GM18505 (cell line): ENCODE data around the gene ACSL5.
"Not testable (repeated sequence)": the region's sequence is repeated elsewhere in the genome, so short reads cannot be mapped to it uniquely, and the experiment has no call there.

Experiments
- ATAC-seq: cut with Tn5 transposase; IDR thresholded peaks from one replicate; pipeline ENCODE4 v1.9.1; 2021; ENCODE audit not compliant: unreplicated experiment
- POLR2A ChIP-seq: IDR thresholded peaks from 4 replicates; pipeline ENCODE4 v1.6.1; 2011; ENCODE audit warnings: borderline replicate concordance; ENCODE audit not compliant: insufficient read depth, insufficient read length; ENCODE audit errors: extremely low read depth

ACSL5 gene

GRCh38 chr10:112395809-112396530 lies 22.1 kb downstream of the ACSL5 start:
- TF ChIP-seq POLR2A: no peak
- no peak for ATAC-seq

- TF ChIP-seq POLR2A: no peak
- ATAC-seq: no peak
Measured at GRCh38 chr10:112397592-112397991, 23.7 kb downstream of the ACSL5 start.

DNA sequence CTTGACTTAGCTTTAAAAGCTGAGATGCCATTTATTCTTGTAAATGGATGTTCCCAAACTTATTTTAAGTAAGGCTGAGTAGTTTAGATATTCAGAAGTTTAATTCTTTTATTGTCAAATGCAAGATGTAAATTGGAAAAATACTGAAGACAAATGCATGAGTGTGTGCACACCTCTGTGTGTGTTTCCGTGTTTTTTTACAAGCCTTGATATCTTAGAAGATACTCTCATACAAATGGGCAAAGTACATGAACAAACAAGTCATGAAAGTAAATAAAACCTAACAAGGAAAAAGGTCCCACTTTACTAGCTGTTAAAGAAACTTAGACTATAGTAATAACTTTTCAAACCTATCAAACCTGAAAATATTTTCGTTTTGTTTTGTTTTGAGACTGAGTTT lies 29.0 kb downstream of the ACSL5 start:
- ATAC-seq: no peak
- TF ChIP-seq POLR2A: no peak

- no peak for ATAC-seq
- no peak for TF ChIP-seq POLR2A
Measured at GRCh38 chr10:112404617-112405016, 30.7 kb downstream of the ACSL5 start.

GRCh38 chr10:112406806-112407205 lies 32.9 kb downstream of the ACSL5 start:
- not testable (repeated sequence) for ATAC-seq

GRCh38 chr10:112407696-112408095 lies 33.8 kb downstream of the ACSL5 start:
- no peak for TF ChIP-seq POLR2A
- no peak for ATAC-seq

DNA sequence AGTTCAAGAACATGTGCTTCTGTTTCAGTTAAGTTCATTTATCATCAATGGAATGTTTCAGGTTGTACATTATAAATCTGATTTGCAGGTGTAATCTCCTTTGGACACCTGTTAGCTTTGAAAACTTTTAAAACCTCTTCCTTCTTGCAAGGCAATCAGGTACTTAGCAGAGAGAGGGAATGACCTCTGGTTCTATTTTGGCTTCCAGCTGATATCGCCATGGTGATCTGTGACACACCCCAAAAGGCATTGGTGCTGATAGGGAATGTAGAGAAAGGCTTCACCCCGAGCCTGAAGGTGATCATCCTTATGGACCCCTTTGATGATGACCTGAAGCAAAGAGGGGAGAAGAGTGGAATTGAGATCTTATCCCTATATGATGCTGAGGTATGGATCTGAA lies 35.4 kb downstream of the ACSL5 start:
- TF ChIP-seq POLR2A: no peak
- ATAC-seq: no peak

DNA sequence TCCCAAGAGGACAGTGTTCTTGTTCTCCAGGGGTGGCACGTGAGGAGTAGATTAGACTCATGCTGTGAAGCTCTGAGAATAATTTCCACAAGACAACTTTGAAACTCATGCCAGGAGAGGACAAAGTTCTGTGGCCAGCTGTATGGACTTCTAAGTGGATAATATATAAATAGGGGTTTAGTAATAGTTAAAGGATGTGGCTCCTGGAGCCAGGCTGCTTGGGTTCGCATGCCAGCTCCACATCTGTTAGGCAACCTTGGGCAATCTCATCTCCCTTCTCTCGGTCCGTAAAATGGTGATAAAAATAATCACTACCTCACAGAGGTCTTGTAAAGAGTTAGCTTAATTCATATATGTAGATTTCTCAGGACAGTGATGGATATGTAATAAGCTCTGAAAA lies 35.8 kb downstream of the ACSL5 start:
- no peak for TF ChIP-seq POLR2A
- ATAC-seq: no peak

- no peak for TF ChIP-seq POLR2A
- ATAC-seq: no peak
Measured at GRCh38 chr10:112412696-112413095, 38.8 kb downstream of the ACSL5 start.

- no peak for TF ChIP-seq POLR2A
- ATAC-seq: no peak
Measured at GRCh38 chr10:112421731-112422130, 47.8 kb downstream of the ACSL5 start.

GRCh38 chr10:112424651-112425050 lies 50.7 kb downstream of the ACSL5 start:
- no peak for ATAC-seq
- TF ChIP-seq POLR2A: no peak

DNA sequence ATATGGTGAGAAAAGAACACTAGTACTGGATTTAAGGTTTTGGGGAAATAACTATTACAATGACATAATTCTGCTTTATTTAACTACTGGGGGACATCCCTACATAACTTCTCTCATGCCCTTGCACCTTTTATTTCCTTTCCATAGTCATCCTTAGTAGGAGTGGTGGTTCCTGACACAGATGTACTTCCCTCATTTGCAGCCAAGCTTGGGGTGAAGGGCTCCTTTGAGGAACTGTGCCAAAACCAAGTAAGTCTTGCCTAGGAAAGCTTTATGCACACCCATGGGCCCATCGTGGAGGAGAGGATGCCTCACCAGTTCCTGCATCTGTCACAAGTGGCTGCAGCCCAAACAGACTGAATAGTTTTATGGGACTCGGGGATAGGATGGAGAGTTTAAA lies 52.2 kb downstream of the ACSL5 start:
- no peak for ATAC-seq
- no peak for TF ChIP-seq POLR2A

DNA sequence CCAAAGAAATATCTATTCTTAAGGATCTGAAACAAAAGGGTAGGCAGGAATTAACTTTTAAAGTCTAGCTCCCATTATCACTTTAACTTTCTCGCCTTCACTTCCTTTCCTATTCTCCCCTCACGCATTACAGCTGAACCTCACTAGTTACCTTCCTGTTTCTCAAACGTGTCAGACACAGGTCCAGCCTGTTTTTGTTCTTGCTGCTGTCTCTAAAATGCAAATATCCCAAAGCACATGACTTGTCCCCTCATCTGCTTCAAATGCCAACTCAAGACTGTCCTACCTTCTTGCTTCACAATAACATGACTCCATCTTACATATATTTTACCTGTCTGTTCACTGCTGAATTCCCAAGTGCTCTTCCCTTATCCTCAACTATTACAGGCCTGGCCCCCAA lies 55.2 kb downstream of the ACSL5 start:
- no peak for ATAC-seq
- TF ChIP-seq POLR2A: no peak

DNA sequence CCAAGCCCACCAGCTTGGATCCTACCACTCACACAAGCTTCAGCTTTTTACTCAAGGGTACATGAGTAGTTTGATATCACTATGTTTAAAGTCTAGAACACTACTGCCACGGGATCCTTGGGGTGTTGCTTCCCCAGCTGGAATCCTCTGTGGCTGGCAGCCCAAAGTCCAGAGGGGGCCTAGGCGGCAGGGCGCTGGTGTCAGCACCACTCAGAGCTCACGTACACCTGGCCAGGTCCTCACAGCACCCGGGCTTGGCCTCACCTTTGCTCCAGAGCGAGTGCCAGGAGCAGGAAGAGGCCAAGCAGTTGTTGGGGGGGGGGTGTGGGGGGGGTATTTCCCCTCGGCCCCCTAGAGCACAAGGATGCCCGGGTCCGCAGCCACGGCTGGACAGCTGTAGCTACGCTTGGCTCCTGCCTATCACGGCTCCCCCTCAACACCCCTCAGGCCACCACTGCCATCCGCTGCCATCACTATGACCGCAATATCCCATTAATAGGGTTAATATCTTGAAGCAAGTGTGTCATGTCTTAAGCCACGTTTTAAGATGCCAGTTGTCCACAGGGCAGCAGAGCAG lies 55.8 kb downstream of the ACSL5 start:
- no peak for ATAC-seq
- no peak for TF ChIP-seq POLR2A

DNA sequence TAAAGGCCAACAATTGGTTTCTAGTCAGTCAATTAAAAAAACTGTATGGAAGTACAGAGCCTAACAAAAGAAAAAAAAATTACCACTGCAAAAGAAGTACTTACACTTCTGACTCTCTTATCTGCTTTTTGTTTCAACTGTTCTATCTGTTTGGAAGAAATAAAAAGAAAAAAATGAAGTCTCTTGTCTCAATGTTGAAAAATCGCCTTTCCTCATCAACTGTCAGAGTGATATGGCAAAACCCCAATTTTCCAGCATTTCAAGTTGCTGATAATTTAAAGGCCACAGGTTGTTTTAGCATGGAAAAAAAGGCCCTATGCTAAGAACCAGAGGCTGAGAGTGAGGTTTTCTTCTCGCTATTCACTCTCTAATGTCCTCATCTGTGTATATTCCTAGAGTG lies 59.2 kb downstream of the ACSL5 start:
- ATAC-seq: no peak
- no peak for TF ChIP-seq POLR2A
